IPS-18a (cell line): ENCODE measurements around the gene TIAM1.

Experiments used
- H3K27ac ChIP-seq: one replicate; pipeline ENCODE4 v1.5.1; 2013; ENCODE audit warnings: low read length
- H3K27me3 ChIP-seq: one replicate; pipeline ENCODE4 v1.6.1; 2013; ENCODE audit warnings: mild to moderate bottlenecking, low read length; ENCODE audit not compliant: control insufficient read depth, insufficient read depth
- H3K36me3 ChIP-seq: one replicate; pipeline ENCODE4 v1.6.1; 2013; ENCODE audit warnings: low read depth, low read length; ENCODE audit not compliant: control insufficient read depth
- H3K4me1 ChIP-seq: one replicate; pipeline ENCODE4 v1.6.1; 2013; ENCODE audit warnings: low read depth, low read length; ENCODE audit not compliant: control insufficient read depth
- H3K4me3 ChIP-seq: one replicate; pipeline ENCODE4 v1.5.1; 2013; ENCODE audit warnings: low read length
- H3K9ac ChIP-seq: one replicate; pipeline ENCODE4 v1.6.1; 2013; ENCODE audit warnings: mild to moderate bottlenecking, low read length, moderate library complexity
- H3K9me3 ChIP-seq: one replicate; pipeline ENCODE4 v1.6.1; 2013; ENCODE audit warnings: low read depth, low read length; ENCODE audit not compliant: control insufficient read depth

The TIAM1 gene

DNA sequence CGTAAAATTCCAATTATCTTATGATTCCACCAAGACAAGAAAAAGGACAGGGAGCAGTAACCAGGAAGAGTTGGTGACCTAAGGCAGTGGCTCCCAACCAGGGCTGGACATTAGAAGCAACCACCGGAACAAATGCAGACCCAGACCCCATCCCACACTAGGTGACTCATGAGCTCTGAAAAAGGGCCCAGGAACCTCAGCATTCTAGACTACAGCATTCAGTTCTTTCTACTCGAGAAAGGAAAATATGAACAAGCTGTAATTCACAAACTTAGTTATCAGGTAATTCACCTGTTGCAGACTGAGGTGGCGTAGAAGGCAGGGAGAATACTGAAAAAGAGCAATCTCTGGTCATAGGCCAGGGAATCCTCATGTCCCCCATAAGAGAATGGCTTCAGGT lies 167.3 kb downstream of the TIAM1 start:
- H3K27me3 ChIP-seq, result no peaks in the 10 kb centered on the region
- no peaks in the 10 kb centered on the region for H3K9me3 ChIP-seq
- no peak overlapping the region for H3K9ac ChIP-seq
- peaks cover 6% of the 10 kb centered on the region for H3K4me1 ChIP-seq
- no peak overlapping the region for H3K4me3 ChIP-seq
- no peak overlapping the region for H3K27ac ChIP-seq
- H3K36me3 ChIP-seq, result no peaks in the 10 kb centered on the region

DNA sequence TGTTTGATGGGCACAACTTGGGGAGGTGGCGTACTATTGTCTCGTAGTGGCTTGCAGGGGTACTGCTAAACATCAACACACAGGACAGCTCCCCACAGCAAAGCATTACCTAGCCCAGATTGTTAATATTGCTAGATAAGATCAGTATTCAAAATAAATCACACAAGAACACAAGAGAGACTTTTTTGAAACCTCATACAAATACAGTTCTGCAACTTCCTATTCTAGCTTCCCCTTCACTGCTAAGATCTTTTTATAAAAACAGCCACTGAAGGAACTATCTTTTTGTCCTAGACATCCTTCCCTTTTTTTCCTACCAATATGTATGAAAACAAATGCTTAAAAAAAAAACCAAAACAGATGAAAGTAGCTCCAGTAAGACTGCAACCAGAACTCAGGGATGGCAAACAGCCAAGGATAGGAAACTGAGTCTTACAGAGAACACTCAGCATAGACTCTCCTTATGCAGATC lies 167.9 kb downstream of the TIAM1 start:
- Histone ChIP-seq H3K4me1 (peaks cover 6% of the 10 kb centered on the region), H3K27ac (no peak overlapping the region), H3K4me3 (no peak overlapping the region), H3K9me3 (no peaks in the 10 kb centered on the region), H3K9ac (no peak overlapping the region), H3K36me3 (no peaks in the 10 kb centered on the region), H3K27me3 (no peaks in the 10 kb centered on the region)

DNA sequence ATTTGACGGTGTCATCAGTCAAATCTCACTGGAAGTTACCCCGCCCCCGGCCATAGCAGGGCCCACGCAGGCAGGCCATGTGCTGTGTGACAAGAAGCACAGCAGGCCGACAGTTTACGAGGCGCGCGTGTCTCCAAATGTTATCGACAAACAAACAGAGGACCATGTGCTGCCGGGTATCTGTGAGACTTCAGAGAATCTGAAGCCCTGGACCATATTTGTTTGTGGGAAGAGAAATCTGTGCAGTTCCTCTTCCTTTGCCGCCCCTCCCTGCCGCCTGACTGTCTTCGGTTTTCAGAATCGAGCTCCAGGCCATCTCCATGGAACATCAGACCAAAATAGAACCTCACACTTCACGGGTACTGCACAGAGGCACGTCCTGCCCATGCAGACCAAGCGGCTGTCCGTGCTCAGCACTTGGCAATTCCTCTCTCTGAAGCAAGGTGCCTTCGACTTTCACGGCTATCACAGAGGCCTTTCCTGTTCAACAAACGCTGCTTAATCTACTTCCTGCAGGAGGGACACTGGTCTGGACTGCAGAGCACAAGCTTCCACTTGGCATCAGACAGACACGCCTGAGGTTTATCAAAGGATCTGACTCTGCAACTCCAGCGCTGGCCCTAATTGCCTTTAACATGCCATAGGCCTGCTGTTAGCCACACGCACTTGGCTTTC lies 170.0 kb downstream of the TIAM1 start:
- Histone ChIP-seq H3K9me3 (no peaks in the 10 kb centered on the region), H3K4me1 (peaks cover 6% of the 10 kb centered on the region), H3K27me3 (no peaks in the 10 kb centered on the region), H3K27ac (no peak overlapping the region), H3K4me3 (no peak overlapping the region), H3K36me3 (no peaks in the 10 kb centered on the region), H3K9ac (no peak overlapping the region)

DNA sequence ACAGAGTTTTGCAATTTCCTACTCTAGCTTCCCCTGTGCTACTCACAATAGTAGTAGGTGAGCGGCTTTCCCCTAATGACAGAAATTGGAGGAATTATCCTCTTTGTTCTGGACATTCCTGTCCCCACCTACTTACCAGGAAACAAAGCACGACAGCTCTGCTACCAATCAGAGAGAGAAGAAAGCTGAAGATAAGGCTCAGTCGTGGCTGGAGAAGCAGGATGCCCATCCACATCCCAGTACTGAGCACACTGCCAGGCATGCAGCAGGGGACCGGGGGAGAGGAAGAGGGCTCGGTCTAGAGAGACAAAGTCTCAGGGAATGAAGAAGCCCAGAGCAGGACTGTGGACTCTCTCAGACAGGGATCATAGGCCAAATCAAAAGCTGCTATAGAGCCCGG lies 171.7 kb downstream of the TIAM1 start:
- no peaks in the 10 kb centered on the region for H3K9me3 ChIP-seq
- no peak overlapping the region for H3K4me3 ChIP-seq
- H3K27ac ChIP-seq, result no peak overlapping the region
- H3K4me1 ChIP-seq, result peaks cover 6% of the 10 kb centered on the region
- no peaks in the 10 kb centered on the region for H3K27me3 ChIP-seq
- no peak overlapping the region for H3K9ac ChIP-seq
- H3K36me3 ChIP-seq, result no peaks in the 10 kb centered on the region

DNA sequence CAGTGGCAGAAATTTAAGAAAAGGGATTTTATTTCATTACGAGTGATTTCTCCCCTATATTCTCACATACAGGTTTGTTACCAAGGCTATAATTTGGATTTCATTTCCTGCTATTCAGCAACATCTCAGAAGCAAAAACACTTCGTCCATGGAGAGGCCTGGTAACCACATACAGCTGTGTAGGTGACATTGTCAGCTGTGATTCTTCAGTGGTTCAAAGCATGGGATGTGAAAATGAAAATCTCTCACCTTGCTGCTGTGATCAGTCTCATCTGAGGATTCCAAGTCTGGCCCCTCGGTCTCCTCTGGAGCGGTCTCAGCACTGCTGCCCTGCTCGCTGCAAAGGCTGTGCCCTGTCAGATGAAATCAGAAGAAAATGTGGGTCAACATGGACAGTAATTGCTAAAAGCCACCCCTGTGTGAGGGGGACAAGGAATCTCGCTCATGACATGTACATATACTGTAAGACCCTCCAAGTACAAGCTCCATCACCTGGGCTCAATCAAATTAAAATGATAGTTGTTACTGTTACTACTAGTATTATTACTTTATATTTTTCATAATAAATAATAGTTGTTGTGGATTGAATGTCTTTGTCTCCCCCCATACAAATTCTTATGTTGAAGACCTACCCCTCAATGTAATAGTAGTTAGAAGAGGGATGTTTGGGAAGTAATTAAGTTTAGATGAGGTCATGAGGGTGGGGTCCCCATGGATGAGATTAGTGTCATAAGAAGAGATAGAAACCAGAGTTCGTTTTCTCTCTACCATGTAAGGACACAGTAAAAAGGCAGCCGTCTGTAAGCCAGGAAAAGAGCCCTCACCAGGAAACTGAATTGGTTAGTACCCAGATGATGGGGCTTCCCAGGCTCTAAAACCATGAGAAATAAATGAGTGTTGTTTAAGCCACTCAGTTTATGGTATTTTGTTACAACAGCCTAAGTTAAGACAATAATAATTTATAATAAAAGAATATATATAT lies 179.1 kb downstream of the TIAM1 start:
- no peak overlapping the region for H3K9ac ChIP-seq
- H3K4me3 ChIP-seq, result no peak overlapping the region
- no peaks in the 10 kb centered on the region for H3K9me3 ChIP-seq
- no peak overlapping the region for H3K27ac ChIP-seq
- peaks cover 17% of the 10 kb centered on the region for H3K4me1 ChIP-seq
- no peaks in the 10 kb centered on the region for H3K36me3 ChIP-seq
- H3K27me3 ChIP-seq, result no peaks in the 10 kb centered on the region

DNA sequence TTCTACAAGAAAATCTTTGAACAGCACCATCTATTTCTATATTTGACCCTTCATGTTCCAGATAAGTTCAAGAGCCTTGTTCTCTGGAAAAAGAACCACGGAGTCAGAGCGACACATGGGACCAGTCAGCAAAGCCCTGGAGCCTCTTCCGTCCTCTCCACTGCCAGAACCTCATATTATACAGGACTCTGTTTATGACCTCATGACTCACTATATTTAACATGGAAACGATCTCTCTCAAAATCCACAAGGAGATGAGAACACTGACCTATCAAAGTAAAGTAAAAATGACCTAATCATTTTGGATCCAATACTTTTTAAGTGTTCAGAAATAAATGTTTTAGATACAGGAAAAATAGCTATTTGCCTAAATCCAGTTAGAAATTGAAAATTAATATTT lies 181.2 kb downstream of the TIAM1 start:
- Histone ChIP-seq H3K27ac (no peak overlapping the region), H3K4me1 (peaks cover 39% of the 10 kb centered on the region), H3K9ac (peak overlapping the region; percentile 4), H3K27me3 (no peaks in the 10 kb centered on the region), H3K4me3 (no peak overlapping the region), H3K36me3 (no peaks in the 10 kb centered on the region), H3K9me3 (no peaks in the 10 kb centered on the region)

DNA sequence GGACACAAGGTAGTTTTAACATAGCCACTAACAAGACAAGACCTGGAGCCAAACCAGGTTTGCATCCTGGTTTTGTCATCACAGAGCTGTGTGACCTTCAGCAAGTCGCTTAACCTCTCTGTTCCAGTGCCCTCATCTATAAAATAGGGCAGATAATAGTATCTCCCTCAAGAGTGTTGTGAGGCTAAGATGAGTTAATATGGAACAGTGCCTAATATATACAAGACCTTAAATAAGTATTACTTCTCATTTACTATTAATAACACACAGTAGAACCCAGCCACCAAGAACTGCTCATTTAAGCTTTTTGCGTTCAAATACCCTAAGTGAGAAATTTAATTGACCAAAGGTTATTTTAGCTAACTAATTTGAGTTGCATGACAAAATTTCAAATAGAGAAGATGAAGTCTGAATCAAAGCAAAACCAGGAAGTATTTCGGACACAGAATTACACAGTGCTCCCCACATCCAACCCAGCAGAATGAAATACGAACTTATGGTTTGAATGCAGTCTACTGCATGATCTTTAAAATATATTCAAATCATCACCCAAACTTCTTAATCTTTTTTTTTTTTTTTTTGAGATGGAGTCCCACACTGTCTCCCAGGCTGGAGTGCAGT lies 181.9 kb downstream of the TIAM1 start:
- Histone ChIP-seq H3K27ac (no peak overlapping the region), H3K9me3 (no peaks in the 10 kb centered on the region), H3K4me3 (no peak overlapping the region), H3K9ac (peak overlapping the region; percentile 4), H3K27me3 (no peaks in the 10 kb centered on the region), H3K4me1 (peaks cover 40% of the 10 kb centered on the region), H3K36me3 (no peaks in the 10 kb centered on the region)

DNA sequence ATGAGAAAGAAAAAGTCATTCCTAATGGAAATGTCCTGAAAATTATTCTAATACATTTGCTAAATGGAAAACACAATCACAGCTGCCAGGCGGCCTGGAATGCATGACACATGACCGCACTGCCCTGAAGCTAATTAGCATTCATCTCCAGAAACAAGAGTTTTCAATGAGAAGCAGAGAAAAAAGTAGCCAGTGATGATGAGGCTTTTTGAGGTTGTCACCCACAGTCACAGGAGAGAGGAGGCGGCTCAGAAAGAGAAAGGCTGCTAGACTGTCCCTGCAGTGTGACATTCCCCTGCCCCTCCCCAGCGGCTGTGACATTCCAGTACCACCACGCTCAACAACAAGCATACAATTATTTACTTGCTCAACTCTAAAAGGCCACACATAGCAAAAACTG lies 182.9 kb downstream of the TIAM1 start:
- H3K27me3 ChIP-seq, result no peaks in the 10 kb centered on the region
- peak overlapping the region; percentile 57 for H3K4me3 ChIP-seq
- no peak overlapping the region for H3K9ac ChIP-seq
- H3K4me1 ChIP-seq, result peaks cover 40% of the 10 kb centered on the region
- no peak overlapping the region for H3K27ac ChIP-seq
- no peaks in the 10 kb centered on the region for H3K36me3 ChIP-seq
- H3K9me3 ChIP-seq, result no peaks in the 10 kb centered on the region

DNA sequence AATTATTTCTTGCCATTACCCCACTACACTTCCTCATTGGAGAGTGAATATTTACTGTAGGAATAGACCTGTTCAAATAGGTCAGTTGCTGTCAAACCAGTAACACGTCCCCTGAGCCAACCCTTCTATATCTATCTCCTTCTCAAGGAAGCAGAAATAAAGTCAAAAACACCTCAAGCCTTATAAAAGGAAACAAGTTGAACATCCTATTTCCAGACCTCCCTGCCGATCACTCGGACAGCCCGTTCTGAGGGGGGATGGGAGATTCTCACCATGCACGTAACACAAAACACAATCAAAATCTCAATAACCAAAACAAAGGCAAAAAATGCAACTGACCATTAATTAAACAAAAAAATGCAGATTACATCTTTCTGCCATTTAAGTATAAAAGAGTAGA lies 184.3 kb downstream of the TIAM1 start:
- Histone ChIP-seq H3K36me3 (no peaks in the 10 kb centered on the region), H3K9ac (peak overlapping the region; percentile 10), H3K27me3 (no peaks in the 10 kb centered on the region), H3K4me1 (peaks cover 40% of the 10 kb centered on the region), H3K27ac (no peak overlapping the region), H3K9me3 (no peaks in the 10 kb centered on the region), H3K4me3 (peak overlapping the region; percentile 57)

DNA sequence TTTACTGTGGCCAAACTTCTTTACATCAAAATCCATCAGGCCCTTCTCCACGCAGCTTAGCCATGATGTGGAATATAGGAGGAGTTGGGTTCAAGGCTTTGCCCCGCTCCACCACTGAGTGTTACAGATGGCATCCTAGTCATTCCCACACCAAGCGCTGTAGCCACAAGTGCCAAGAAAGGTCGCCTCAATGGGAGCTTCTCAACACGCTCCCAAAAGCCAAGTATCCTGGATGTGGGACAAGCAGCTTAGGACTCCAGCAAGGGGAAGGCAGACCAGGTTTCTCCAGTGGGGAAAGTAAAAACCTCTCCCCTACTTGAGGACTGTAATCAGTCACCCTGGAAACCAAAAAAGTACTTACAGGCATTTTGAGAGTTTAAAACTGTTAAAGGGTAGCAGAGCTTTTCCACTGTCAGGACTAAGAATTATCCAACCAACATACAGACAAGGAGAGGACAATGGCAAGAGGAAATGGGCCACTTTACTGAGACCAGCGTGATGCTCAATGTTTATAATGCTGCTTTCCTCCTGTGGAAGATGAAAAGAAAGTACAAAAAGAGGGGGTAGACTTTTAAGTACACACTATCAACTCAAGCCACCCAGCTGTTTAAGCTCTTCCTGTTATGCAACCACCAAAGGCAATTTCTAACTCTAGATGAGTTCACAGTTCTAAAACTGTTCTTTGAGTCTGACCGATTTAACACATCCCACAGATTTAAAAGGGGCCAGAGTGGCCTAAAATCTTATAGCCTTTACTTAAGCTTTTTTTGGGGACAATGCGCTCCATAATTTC lies 185.1 kb downstream of the TIAM1 start:
- H3K27me3 ChIP-seq, result no peaks in the 10 kb centered on the region
- no peaks in the 10 kb centered on the region for H3K36me3 ChIP-seq
- H3K9me3 ChIP-seq, result no peaks in the 10 kb centered on the region
- no peak overlapping the region for H3K27ac ChIP-seq
- H3K9ac ChIP-seq, result no peak overlapping the region
- H3K4me1 ChIP-seq, result peaks cover 40% of the 10 kb centered on the region
- peak overlapping the region; percentile 57 for H3K4me3 ChIP-seq

DNA sequence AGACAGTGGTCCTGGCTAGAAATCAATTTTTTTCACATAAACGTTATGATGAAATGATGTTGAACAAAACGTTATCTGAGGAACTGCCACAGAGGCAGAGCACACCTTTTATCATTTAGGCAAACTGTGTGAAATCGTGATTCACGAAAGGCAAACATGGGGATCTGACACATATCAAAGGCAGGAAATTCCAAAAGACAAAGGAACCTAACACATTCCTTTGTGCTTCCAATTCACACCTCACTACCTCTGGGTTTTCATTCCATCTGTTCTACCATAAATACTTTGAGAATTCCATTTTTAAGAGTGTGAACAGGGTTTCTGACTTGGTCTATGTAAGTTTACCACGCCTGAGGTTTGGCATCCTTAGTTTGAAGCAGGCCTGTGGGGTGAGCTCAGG lies 186.3 kb downstream of the TIAM1 start:
- H3K9me3 ChIP-seq, result no peaks in the 10 kb centered on the region
- H3K4me1 ChIP-seq, result peaks cover 40% of the 10 kb centered on the region
- H3K36me3 ChIP-seq, result no peaks in the 10 kb centered on the region
- H3K4me3 ChIP-seq, result no peak overlapping the region
- no peak overlapping the region for H3K9ac ChIP-seq
- H3K27me3 ChIP-seq, result no peaks in the 10 kb centered on the region
- no peak overlapping the region for H3K27ac ChIP-seq
